SU-DHL-6 (cell line): ENCODE results near the gene EXOC3L4.

Experiments used
- EZH2phosphoT487 ChIP-seq: fragments of 200-600 bp; sonication (generic), shearing (Covaris generic); conservative IDR thresholded peaks from 2 replicates; pipeline ENCODE4 v1.6.1; 2018; ENCODE audit warnings: mild to moderate bottlenecking, antibody characterized with exemption, low read length, moderate library complexity, mixed read lengths
- TF ChIP-seq, protein P1 (sequence below): fragments of 200-600 bp; sonication (generic); IDR thresholded peaks from one replicate; pipeline ENCODE4 v1.5.1; 2017; ENCODE audit warnings: antibody characterized with exemption, mild to moderate bottlenecking, low read length, moderate library complexity; ENCODE audit not compliant: insufficient read depth, poor library complexity, severe bottlenecking

DNA sequence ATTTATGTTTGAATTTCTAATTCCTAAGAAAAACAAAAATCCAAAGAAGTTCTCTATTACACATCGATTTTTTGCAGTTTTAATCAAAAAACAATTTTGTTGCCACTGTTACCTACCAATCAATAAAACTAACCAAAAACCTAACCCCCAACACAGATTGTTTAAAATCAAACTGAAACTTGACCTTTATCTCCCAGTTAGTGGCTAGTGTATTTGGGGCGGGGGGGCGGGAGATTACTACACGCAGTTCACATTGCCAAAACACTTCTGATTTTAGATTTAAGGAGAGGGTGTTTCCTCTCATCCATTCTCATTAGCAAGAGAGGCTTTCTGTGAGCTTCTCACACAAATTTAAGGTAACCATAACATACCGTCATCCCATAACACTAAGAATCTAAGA is 43.6 kb upstream of the EXOC3L4 start:
- TF ChIP-seq, protein P1, sequence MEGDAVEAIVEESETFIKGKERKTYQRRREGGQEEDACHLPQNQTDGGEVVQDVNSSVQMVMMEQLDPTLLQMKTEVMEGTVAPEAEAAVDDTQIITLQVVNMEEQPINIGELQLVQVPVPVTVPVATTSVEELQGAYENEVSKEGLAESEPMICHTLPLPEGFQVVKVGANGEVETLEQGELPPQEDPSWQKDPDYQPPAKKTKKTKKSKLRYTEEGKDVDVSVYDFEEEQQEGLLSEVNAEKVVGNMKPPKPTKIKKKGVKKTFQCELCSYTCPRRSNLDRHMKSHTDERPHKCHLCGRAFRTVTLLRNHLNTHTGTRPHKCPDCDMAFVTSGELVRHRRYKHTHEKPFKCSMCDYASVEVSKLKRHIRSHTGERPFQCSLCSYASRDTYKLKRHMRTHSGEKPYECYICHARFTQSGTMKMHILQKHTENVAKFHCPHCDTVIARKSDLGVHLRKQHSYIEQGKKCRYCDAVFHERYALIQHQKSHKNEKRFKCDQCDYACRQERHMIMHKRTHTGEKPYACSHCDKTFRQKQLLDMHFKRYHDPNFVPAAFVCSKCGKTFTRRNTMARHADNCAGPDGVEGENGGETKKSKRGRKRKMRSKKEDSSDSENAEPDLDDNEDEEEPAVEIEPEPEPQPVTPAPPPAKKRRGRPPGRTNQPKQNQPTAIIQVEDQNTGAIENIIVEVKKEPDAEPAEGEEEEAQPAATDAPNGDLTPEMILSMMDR = no peak
- no peak for TF ChIP-seq EZH2phosphoT487
